Measurements from ENCODE around the gene DIP2B. TPM values are rescaled to one million over a fixed set of nuclear protein-coding genes. Genes with fewer than 3 reads are reported as not detected.

DIP2B gene
- total RNA-seq, 1 experiment from 2014 or later = 20.0 TPM

DNA sequence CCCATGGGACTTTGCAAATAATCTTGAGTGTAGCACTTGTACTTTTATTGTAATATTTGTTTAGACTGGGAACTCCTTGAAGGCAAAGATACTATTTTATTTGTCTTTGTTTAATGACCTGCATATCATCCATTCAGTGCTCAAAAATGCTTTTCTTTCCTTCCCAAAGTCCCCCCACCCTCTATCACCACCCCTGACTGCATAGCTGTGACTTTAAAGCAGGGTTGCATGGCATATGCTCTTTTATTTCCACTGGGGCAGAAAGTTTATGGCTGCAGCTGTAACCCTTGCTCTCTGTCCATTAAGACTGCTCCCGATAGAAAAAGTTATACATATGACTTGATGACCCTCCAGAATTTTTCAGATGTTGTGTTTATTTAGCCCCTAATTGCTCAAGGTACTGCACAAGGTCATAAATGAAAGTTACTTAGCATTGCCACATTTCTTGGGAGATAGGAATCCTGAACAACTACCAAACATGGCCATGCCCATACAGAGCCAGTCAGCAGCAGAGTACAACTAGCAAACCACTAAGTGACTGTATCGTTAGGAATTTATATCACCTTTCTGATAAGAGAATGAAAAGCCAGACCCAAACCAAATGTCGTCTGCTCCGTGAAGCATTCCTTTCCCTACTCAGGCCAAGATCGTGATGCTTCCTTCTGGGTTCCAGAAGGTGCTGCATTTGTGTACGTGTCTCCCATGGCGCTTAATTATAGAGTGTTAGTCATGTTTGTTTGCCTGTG, 114.3 kb downstream of the DIP2B start:
- TF ChIP-seq, protein P1, sequence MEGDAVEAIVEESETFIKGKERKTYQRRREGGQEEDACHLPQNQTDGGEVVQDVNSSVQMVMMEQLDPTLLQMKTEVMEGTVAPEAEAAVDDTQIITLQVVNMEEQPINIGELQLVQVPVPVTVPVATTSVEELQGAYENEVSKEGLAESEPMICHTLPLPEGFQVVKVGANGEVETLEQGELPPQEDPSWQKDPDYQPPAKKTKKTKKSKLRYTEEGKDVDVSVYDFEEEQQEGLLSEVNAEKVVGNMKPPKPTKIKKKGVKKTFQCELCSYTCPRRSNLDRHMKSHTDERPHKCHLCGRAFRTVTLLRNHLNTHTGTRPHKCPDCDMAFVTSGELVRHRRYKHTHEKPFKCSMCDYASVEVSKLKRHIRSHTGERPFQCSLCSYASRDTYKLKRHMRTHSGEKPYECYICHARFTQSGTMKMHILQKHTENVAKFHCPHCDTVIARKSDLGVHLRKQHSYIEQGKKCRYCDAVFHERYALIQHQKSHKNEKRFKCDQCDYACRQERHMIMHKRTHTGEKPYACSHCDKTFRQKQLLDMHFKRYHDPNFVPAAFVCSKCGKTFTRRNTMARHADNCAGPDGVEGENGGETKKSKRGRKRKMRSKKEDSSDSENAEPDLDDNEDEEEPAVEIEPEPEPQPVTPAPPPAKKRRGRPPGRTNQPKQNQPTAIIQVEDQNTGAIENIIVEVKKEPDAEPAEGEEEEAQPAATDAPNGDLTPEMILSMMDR (conservative IDR thresholded peaks at IDR 0.05) = no peak
- Mint-ChIP-seq H3K36me3 (ENCODE audit: insufficient read depth in 1 of 3, low read depth in 3 of 3) (no peaks in the 10 kb centered on the region), H3K4me1 (peaks cover 42 to 45% of the 10 kb centered on the region in 2 experiments), H3K9me3 (no peaks in the 10 kb centered on the region), H3K27ac (no peak overlapping the region; a peak in 1 of 7 replicates), H3K27me3 (ENCODE audit: low read depth) (no peaks in the 10 kb centered on the region), H3K4me3 (no peak overlapping the region)
- no peak overlapping the region for H3K18ac ChIP-seq (ENCODE audit: insufficient read length, low read depth, low read length)
- H4K8ac ChIP-seq (replicated peaks; ENCODE audit: insufficient read length, low read depth, low read length) = no peak overlapping the region
- H3K4me1 ChIP-seq (ENCODE audit: insufficient read depth, low read length) = peaks cover 22% of the 10 kb centered on the region; the same call in 1 of the 2 replicates
- H3K9ac ChIP-seq (ENCODE audit: extremely low read depth, insufficient read length, low read length) = no peak overlapping the region
- H3T11ph ChIP-seq (ENCODE audit: low read length) = no peak overlapping the region
- no peak overlapping the region for H2AFZ ChIP-seq (ENCODE audit: low read length)
- H2AK5ac ChIP-seq (ENCODE audit: insufficient read length, low read length) = no peak overlapping the region
- no peak overlapping the region for H3K4me2 ChIP-seq (ENCODE audit: insufficient read depth, insufficient read length, low read length)
- H2BK120ac ChIP-seq (ENCODE audit: low read depth, low read length, poor library complexity, severe bottlenecking) = no peak overlapping the region
- no peak overlapping the region for H2BK12ac ChIP-seq (ENCODE audit: insufficient read length, low read depth, low read length)
- peaks cover 3% of the 10 kb centered on the region; the same call in 1 of the 2 replicates for H3K79me2 ChIP-seq (ENCODE audit: insufficient read depth, low read length)
- no peak overlapping the region for H2BK20ac ChIP-seq (ENCODE audit: low read depth, low read length, poor library complexity, severe bottlenecking)
- no peak overlapping the region for H3K4ac ChIP-seq (ENCODE audit: low read depth, low read length)
- no peaks in the 10 kb centered on the region for H3K79me1 ChIP-seq (ENCODE audit: insufficient read depth, low read depth, low read length, poor library complexity, severe bottlenecking)
- H4K5ac ChIP-seq (ENCODE audit: insufficient read length, low read depth, low read length) = no peak overlapping the region
- no peak overlapping the region for H3K27ac ChIP-seq (ENCODE audit: insufficient read length, low read depth, low read length)
- no peak overlapping the region for H2BK5ac ChIP-seq (ENCODE audit: insufficient read length, low read length)
- H2BK15ac ChIP-seq (ENCODE audit: low read depth, low read length) = no peak overlapping the region
- H4K91ac ChIP-seq (ENCODE audit: insufficient read length, low read depth, low read length) = no peak overlapping the region
- H3K56ac ChIP-seq (ENCODE audit: insufficient read length, low read depth, low read length) = no peak overlapping the region
- no peak for DNase-seq
- H3K23me2 ChIP-seq (ENCODE audit: insufficient read length, low read depth, low read length, poor library complexity, severe bottlenecking) = no peaks in the 10 kb centered on the region
- no peak overlapping the region for H3K23ac ChIP-seq (ENCODE audit: insufficient read length, low read depth, low read length)
- no peaks in the 10 kb centered on the region for H3K9me3 ChIP-seq (ENCODE audit: control insufficient read depth, low read depth, low read length)
- no CpG with 5 or more reads among the region's 7 CpGs for WGBS (ENCODE audit: extremely low coverage, insufficient read length, low lambda C conversion rate)
- no peak overlapping the region for H3K14ac ChIP-seq (ENCODE audit: insufficient read depth, low read length)
- H3K27me3 ChIP-seq (ENCODE audit: insufficient read depth, low read length) = no peaks in the 10 kb centered on the region
- no peaks in the 10 kb centered on the region for H4K20me1 ChIP-seq (ENCODE audit: control insufficient read depth, insufficient read depth, insufficient read length)

Measured in H9 (cell line).